Panc1 (cell line): ENCODE results near the gene TSPAN10.

Source experiments
- POLR2AphosphoS5 ChIP-seq: IDR thresholded peaks from 2 replicates; pipeline ENCODE4 v1.6.1; 2012; ENCODE audit warnings: mild to moderate bottlenecking, low read depth, low read length, moderate library complexity
- TF ChIP-seq, protein P1 (sequence below): fragments of 450-650 bp; IDR thresholded peaks from 2 replicates; pipeline ENCODE4 v1.5.1; 2017; ENCODE audit warnings: mild to moderate bottlenecking

DNA sequence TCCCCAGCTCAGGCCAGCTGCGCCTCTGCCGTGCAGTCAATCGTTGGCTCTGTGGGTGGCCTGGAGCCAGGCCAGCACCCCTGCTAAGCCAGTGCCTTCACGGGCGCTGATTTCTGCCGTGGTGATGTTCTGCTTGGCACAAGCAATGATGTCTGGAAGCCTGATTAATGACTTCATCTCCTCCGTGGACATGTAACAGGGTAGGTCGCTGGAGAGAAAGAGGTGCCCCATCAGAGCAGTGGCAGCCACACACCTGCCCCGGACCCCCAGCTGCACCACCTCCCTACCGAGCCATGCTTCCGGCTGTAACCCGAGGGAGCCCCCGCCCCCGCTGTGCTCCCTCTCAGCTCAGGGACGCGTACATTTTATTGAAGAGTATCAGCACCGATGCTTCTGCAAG, 44.7 kb downstream of the TSPAN10 start:
- TF ChIP-seq, protein P1, sequence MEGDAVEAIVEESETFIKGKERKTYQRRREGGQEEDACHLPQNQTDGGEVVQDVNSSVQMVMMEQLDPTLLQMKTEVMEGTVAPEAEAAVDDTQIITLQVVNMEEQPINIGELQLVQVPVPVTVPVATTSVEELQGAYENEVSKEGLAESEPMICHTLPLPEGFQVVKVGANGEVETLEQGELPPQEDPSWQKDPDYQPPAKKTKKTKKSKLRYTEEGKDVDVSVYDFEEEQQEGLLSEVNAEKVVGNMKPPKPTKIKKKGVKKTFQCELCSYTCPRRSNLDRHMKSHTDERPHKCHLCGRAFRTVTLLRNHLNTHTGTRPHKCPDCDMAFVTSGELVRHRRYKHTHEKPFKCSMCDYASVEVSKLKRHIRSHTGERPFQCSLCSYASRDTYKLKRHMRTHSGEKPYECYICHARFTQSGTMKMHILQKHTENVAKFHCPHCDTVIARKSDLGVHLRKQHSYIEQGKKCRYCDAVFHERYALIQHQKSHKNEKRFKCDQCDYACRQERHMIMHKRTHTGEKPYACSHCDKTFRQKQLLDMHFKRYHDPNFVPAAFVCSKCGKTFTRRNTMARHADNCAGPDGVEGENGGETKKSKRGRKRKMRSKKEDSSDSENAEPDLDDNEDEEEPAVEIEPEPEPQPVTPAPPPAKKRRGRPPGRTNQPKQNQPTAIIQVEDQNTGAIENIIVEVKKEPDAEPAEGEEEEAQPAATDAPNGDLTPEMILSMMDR = no peak
- TF ChIP-seq POLR2AphosphoS5 = no peak
